HEK293 (cell line): ENCODE data around the gene FRMD4A.

Experiments
- ZNF24 ChIP-seq: fragments of 450-650 bp; formaldehyde crosslinking; IDR thresholded peaks from 2 replicates; pipeline ENCODE4 v1.5.1; 2016; ENCODE audit warnings: missing biosample characterization, missing genetic modification characterization
- ZNF341 ChIP-seq: fragments of 450-650 bp; formaldehyde crosslinking; IDR thresholded peaks from 2 replicates; pipeline ENCODE4; 2016; ENCODE audit warnings: low read depth, missing biosample characterization, missing genetic modification characterization

- no peak for TF ChIP-seq ZNF24
- no peak for TF ChIP-seq ZNF341 (tag by site-specific recombination)
Measured at GRCh38 chr10:14179251-14179650, 151.5 kb downstream of the FRMD4A start.
